NCI-H2227 (cell line): Measurements from ENCODE around the gene TRIM22.

Source experiments
- DNase-seq: peaks from one replicate; lab custom pipeline; 2025; ENCODE audit not compliant: unreplicated experiment; lab: John Stamatoyannopoulos, UW

The TRIM22 gene

GRCh38 chr11:5737670-5738392 is 48.2 kb downstream of the TRIM22 start:
- no peak for DNase-seq

- DNase-seq, result no peak
Measured at GRCh38 chr11:5738431-5738830, 48.8 kb downstream of the TRIM22 start.

GRCh38 chr11:5746614-5747013 is 57.0 kb downstream of the TRIM22 start:
- no peak for DNase-seq

GRCh38 chr11:5749836-5750235 is 60.2 kb downstream of the TRIM22 start:
- DNase-seq, result no peak

- DNase-seq, result no peak
Measured at GRCh38 chr11:5753943-5754342, 64.4 kb downstream of the TRIM22 start, which contains the start of gene OR52N4. Gene OR52N4 (plus strand): TSS chr11:5754243. CDS start chr11:5754741, 498 bp downstream.
